GDM1 (cell line): ENCODE results near the gene KISS1R.
A peak's percentile ranks its signal among the peaks of the same experiment; 100 is the strongest.

ENCODE experiments used
- DNase-seq: peaks from one replicate; lab custom pipeline; 2025; lab: John Stamatoyannopoulos, UW

The KISS1R gene

DNA sequence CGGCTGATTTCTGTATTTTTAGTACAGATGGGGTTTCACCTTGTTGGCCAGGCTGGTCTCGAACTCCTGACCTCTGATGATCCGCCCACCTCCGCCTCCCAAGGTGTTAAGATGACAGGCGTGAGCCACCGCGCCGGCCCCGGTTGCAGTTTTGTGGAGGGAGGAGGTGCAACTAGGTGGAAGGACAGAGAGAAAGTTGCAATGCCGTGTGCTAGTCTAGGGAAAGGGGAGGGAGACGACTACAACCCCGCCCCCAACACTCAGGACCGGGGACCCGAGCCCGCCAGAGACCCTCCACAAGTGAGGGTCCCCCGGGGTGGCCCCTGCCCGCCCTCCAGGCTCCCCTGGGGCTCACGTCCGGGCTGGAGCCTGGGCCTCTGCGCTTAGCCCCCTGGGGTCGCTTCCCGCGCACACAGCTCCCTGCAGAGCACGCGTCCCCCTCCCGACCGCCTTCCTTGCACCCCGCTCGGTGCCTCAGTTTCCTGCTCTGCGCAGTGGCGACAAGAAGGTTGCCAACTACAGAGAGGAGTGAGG, 7.5 kb downstream of the KISS1R start:
- no peak for DNase-seq

DNA sequence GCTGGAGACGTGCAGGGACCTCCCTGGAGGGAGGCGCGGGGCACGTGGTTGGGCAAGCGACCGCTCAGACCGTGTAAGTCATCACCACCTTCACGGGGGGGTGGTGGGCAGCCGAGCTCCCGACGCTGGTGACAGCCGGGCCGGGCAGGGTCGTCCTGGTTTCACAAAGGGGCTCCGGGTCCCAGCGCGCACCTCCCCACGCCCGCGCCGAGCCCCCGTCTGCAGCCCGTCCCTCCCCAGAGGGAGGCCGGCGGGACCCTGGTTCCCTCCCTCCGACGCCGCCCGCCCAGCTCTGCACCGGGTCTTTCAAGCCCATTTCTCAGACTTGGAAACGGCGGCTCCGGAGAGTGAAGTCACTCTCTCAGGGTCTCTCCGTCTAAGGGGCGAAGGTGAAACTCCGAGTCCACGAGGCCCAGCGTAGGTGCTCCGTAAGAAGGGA, 8.0 kb downstream of the KISS1R start:
- no peak for DNase-seq

DNA sequence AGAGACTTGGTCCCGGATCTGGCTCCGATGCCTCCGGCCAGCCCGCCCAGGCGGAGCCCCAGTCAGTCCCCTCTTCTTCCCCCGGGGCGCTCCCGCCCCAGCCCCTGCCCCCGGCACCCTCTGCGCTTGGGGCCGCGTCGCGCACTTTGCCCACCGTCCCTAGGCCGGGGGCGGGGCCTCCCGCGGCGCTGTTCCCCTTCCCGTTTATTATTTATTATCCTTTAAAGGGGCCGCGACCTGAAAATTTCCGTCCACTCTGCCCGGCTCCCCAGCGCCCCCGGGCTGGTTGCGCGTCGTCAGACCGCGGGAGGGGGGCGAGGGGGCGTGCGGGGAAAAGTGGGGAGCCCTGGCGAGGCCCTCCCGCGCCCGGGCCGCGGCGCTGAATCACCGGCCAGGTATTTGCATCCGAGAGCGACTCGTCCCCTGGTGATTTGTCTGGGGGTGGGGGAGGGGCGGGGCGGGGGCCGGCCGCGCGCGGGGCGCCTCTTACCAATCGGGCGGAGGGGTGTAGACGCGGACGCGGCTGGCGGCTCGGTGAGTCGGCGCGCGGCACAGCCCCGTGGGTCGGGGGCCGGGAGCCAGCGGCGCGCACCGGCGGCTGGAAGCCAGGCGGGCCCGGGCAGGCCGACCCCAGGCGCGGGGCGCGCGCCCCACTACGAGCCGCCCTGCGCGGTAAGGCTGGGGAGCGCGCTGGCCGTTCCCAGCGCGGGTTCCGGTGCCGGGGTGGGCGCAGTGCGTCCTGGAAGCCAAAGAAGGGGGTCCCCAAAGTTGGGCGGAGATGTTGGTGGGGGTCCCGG, 8.6 kb downstream of the KISS1R start, which contains the start of gene ARID3A:
Gene ARID3A (plus strand): TSS at position 510 of the 797 bp plus-strand sequence. CDS start 3,494 bp downstream, outside the sequence.
- peak; percentile 84 for DNase-seq

DNA sequence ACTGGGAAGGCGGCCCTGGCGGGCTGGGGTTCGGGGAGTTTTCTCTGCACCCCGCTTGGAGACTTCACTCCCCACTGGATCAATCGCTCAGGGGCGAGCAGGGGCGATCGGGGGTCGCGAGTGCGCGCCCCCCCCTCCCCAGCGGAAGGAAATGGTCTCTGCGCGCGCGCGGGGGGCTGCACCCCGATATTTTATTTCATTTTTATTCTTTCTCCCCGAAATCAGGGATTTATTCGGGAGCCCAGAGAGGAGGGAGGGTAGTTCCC, 9.1 kb downstream of the KISS1R start:
- no peak for DNase-seq

DNA sequence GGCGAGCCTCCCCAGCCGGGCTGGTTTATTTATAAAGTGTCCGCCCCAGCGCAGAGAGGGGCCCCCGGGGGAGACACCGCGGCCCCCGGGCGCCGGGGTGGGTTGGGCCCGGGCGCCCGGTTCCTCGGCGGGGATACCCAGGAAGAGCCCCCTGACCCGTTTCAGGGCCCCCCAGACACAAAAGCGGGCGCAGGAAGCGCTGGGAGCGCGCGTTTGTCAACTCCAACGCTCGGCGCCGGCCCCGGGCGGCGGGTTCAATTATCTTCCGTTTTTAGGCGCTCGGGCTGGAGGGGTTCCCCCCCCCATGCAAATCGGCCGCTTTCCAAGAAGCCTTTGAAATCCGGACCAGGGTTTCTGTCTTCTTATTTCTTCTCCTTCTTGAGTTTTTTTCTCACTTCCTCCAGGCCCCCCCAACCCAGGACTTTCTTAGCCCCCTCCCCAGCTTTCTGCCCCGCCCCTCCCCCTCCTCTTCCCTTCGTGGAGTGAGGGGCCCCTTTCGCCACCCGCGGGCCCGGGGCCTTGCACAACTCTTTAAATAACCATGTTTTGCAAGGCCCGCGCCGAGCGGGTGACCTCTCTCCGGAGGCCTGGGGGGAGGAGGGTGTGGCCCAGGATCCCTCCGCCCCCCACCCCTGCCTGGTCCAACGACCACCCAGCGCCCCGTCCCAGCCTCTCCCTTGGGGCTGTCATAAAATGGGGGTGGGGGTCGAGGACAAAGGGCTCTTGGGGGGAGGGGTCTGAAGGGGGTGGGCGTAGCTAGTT, 9.6 kb downstream of the KISS1R start:
- DNase-seq, result no peak

DNA sequence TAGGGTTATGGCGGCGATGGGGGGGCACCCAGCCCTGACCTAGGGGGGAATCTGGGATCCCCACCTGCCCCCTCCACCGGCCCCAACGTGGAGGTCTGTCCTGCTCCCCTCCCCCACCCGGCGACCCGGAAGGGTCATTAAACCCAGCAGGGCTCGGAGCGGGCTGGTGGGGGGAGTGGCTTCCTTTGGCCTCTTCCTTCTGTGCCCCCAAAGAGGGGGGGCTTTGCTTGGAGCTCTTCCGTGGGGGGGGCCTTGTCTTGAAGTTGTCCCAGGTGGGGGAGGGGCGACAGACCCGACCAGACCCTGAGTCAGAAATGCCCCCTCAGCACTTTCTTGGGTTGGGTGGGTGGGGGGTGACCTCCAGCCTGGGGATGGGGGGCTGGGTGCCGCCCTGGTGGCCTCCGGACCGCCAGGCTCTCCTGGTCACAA, 10.2 kb downstream of the KISS1R start:
- DNase-seq, result no peak

DNA sequence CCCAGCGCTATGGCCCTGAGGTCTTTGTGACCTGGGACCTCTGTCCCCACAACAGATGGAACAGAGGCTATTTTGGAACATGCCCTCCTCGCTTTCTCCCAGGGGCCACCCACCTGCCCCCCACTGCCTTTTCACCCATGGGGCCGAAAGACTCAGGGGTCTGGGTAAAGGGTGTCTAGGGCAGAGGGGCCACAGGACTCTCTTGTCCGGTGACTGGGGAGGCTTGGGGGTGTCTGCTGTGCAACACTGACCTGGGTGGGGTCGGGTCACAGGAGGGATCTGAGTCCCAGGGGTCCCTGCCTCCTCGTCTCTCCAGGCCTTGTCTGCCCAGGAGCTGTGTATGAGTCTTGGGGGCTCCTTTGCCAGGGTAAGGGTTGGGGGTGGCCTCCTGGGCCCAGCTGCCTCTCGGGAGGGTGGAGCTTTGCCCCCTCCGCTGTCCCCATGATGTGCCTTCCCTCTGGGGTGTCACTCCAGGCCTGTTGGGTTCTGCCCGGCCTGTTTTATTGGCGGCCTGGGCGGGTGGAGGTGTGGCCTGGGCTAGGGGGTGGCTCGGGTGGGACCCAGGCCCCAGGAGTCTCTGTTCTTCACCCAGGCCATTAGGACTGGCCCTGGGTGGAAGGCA, 10.8 kb downstream of the KISS1R start:
- DNase-seq, result no peak

DNA sequence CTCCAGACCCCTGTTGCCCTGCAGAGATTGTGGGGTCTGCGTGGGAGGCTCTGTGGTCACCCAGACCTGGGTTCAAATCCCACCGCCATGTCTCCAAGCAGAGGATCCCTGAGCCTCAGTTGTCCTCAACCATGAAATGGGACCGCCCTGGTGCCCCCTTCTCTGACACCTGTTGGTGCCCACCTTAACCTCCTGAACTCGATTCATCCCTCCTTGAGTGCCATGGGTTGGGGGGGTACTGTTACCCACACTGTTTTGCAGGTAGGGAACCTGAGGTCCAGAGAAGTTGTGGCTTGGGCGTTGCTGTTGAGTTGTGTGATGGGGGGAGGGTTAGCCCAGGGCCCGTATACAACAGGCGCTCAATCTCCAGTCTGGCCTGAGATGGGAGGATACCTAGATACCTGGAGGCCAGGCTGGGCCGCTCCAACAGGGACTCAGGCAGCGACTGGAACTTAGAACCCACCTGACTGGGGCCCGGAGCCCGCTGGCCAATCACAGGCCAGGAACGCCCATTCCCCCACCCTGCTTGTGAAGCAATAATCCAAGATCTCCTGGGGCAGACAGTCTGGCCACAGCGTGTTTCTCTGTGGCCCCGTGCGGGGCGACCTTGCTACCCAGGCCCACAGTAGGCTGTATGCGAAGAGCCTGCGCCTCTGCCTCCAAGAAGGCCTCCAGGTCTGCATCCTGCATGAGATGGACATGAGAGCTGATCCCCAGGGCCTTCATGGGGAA, 11.5 kb downstream of the KISS1R start:
- DNase-seq, result no peak

DNA sequence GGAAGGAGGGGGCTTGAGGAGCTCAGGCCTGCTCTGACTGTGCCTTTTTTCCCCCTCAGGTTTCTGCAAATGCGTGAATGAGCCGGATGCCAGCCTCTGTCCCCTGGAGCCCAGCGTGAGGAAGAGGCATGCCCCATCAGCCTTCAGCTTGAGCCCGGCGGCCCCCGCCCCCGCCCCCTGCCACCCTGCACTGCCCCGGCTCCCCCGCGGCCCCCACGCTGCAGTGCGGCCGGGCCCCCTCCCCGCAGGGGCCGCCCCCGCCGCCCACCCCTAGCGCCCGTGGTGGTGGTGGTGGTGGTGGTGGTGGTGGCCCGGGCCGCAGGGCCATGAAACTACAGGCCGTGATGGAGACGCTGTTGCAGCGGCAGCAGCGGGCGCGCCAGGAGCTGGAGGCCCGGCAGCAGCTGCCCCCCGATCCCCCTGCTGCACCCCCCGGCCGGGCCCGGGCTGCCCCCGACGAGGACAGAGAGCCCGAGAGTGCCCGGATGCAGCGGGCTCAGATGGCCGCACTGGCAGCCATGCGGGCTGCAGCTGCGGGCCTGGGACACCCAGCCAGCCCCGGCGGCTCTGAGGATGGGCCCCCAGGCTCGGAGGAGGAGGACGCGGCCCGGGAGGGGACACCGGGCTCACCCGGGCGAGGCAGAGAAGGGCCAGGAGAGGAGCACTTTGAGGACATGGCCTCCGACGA, 12.2 kb downstream of the KISS1R start:
- DNase-seq, result no peak

DNA sequence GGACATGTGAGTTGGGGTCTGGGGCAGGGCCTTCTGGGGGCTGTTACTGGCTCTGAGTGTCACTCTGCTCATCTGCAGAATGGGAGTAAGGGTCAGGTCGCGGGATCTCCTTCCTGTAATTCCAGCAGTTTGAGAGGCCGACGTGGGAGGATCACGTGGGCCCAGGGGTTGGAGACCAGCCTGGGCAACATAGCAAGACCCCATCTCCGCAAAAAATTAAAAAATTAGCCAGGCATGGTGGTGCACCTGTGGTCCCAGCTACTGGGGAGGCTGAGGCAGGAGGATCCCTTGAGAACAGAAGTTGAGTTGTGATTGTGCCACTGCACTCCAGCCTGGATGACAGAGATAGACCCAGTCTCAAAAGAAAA, 12.7 kb downstream of the KISS1R start:
- DNase-seq, result no peak

DNA sequence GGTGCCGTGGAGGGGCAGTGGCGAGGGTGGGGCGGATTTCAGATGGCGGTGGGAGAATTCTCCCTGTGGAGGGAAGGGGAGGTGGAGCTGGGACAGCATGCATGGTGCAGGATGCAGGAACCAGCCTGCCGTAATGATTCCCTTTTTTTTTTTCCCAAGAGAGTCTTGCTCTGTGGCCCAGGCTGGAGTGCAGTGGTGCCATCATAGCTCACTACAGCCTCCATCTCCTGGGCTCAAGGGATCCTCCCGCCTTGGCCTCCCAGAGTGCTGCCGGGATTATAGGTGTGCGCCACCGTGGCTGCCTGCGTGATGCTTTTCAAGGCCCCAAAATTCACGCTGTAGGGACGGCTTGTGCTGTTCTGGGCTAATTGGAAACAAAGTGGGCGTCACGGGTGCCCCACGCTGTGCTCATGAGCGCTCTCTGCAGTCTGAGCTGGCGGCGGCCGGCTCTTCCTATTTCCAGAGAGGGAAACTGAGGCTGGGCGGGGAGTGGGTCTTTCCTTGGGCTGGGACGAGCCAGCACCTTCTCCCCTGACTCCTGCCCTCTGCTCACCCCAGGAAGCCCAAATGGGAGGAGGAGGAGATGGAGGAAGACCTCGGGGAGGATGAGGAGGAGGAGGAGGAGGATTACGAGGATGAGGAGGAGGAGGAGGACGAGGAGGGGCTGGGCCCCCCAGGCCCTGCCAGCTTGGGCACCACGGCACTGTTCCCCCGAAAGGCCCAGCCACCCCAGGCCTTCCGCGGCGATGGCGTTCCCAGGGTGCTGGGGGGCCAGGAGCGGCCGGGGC, 14.9 kb downstream of the KISS1R start:
- DNase-seq, result no peak

DNA sequence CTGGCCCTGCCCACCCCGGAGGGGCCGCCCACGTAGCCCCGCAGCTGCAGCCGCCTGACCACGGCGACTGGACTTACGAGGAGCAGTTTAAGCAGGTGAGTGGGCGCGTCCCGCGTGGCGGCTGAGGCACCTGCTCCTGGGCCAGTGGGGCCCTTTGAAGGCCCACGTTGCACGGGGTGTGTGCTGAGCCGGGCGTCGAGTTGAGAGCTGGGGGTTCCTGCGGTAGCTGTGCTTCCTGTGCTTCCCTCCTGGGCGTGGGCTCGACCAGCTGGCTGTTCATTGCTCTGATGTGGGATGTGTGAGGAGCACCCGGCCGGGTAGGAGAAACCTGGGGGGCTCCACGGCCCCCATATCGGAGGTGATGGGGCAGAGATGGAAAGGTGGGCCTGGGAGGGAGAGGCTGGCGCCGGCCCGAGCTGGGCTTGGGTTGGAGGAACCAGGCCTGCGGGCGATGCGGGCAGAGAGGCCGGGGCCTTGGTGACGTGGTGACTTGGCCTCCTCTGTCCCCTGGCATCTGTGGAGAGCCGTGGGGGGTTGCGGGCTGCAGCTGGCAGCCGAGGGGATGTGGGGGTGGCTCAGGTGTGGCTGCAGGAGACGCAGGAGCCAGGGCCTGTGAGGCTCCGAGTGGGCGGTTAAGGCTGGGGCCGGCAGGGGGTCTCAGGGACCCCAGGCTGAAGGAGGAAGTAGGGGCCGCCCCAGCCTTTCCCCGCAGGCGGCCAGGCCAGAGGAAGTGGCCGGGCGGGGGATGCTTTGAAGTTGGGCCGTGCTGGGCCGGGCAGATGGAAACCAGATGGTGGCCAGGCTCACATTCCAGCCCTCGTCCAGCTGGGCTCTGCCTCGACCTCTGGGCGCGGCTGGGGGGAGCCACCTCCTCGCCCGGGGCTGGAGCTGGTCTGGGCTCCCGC, 15.8 kb downstream of the KISS1R start:
- DNase-seq, result no peak

DNA sequence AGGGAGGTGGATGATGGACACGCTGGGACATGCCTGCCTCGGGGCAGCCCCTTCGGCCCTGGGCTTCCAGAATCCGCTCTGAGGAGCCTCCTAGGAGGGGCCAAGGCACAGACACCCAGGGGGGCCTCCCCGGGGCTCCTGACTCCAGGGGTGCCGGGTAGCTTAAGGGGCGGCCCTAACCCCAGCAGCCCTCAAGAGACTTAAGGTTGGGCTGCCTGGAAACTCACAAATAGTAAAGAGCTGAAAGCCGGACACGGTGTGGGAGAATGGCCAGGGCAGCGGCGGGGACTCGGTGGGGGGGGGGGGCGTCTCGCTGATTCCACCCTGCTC, 16.4 kb downstream of the KISS1R start:
- no peak for DNase-seq

DNA sequence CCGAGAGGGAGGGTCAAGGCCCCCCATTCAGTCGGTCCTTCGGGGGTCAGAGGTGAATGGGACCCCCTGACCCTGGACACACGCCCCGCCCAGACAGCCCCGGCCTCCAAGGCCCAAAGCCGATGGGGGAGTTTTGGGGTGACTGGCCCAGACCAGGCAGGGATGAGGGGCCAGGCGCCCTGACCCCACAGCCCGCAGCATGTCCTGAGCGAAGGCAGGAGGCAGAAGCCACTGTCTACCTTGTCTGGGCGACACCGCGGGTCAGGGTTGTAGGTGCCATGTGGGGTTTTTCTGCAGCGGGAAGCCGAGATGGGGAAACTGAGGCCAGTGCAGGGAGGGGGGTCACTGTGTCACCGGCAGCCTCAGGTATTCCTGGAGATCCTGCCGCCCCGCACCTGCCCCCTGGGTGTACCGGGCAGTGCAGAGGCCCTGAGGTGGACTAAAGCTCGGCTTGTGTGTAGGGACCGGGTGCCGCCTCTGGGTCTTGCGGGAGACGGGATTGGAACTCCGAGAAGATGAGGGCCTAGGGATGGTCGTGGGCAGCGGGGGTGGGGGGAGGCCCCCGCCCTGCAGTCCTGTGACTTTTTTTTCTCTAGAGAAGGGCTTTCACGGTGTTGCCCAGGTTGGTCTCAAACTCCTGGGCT, 17.2 kb downstream of the KISS1R start:
- DNase-seq, result no peak

DNA sequence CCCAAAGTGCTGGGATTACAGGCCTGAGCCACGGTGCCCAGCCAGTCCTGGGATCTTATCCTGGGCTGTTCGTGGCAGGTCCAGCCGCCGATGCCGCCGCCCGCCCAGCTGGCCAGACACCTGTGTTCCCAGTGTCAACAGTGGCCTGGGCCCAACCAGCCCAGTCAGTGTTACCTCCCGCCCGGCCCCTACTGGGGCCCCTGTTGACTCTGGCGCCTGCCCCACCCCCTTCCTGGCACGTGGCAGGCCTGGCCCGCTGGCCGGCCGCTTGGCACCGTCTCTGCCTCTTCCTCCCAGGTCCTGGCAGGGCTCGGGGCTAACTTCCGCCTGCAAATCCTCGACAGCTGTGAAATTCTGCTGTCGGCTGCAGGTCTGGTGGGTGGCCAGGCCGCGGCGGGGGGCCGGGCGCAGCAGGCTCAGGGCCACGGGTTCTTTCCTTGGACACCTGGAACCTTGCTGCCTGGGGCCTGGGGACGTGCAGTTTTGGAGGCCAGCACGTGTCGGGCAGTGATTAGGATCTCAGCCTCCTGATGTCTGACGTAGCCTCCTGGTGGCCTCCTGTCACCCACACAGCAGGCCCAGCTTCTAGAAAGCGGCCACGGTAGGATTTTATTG, 17.8 kb downstream of the KISS1R start:
- DNase-seq, result no peak

DNA sequence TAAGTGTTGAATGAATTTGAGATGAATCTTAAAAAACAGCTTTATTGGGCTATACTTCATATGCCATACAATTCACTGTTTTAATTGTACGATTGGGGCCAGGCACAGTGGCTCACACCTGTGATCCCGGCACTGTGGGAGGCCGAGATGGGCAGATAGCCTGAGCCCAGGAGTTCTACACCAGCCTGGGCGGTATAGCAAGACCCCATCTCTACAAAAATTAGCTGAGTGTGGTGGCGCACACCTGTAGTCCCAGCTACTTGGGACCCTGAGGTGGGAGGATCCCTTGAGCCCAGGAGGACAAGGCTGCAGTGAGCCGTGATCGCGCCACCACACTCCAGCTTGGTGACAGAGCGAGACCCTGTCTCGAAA, 19.0 kb downstream of the KISS1R start:
- DNase-seq, result no peak

DNA sequence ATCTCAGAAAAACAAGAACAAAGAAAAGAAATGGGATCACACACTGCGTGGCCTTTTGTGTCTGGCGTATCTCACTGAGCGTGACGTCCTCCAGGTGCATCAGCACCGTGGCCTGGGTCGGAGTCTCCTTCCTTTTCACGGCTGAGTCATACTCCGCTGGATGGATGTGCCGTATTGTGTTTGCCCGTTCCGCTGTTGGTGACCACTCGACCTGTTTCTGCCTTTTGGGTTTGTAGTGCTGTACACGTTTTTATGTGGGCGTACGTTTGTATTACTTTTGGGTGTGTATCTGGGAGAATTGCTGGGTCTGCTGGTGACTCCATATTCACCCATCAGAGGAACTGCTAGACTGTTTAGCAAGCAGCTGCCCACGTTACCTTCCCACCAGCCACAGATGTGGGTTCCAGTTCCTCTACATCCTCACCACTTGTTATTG, 20.1 kb downstream of the KISS1R start:
- no peak for DNase-seq

DNA sequence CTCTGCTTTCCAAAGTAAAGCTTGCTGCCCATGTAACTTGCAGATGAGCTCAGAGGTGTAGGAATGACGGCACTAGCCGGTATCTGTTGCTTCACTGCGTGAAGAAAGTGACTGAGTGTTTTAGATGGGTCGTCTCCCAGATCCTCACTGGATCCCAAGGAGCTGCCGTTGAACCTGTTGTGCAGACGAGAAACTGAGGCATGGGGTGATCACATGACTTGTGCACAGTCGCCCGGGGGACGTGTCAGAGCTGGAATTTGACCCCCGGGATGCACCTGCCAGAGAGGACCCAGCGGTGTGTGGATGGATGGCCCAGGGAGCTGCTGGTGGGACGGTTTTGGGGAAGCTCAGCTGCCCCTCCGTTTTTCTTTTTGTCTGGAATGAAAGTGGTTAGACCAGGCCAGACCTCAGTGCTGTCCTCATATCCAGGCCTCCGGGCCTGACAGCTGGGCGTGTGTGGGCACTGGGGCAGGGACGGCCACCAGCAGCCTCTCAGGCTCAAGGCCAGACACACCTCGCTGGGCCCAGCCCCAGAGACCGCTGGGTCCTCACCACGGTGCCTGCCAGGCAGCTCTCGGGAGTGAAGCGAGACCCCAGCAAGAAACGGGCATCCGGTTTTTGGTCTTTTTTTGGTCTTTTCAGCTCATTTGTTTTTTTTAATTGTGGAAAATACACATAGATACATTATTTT, 21.2 kb downstream of the KISS1R start:
- DNase-seq, result no peak
